ENCODE results near the gene PDE4B.
A peak's percentile ranks its signal among the peaks of the same experiment; 100 is the strongest.

The PDE4B gene

GRCh38 chr1:66326867-66327266 is 534.2 kb downstream of the PDE4B start:
- no peak for DNase-seq

- DNase-seq, result no peak
These were observed 534.9 kb downstream of the PDE4B start for GRCh38 chr1:66327588-66327987.

GRCh38 chr1:66328896-66329295 is 536.2 kb downstream of the PDE4B start:
- no peak for DNase-seq

- DNase-seq, result no peak
These were observed 538.0 kb downstream of the PDE4B start for GRCh38 chr1:66330722-66331141.

- peak; percentile 57 to 66 for DNase-seq
These were observed 539.2 kb downstream of the PDE4B start for GRCh38 chr1:66331658-66332547.

DNA sequence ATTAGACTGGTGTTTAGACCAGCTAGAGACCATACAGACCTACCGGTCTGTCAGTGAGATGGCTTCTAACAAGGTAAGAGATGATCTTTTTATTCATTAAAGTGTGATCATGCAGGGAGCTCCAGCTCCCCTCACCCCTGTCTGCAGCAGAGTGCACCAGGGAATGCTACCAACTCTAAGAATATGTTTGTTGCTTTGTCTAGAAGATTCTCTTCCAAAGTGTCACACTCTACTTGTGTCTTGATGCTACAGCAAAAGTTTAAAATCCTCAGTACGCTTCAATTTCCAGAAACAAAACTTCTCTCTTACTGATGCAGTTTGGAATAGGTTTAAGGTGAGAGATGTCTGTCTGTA is 539.8 kb downstream of the PDE4B start:
- no peak for DNase-seq

- DNase-seq, result peak in 1 of 2 experiments; percentile 28
These were observed 540.9 kb downstream of the PDE4B start for GRCh38 chr1:66333466-66334199.

GRCh38 chr1:66334318-66334717 is 541.6 kb downstream of the PDE4B start:
- DNase-seq, result no peak

GRCh38 chr1:66335125-66335524 is 542.4 kb downstream of the PDE4B start:
- no peak for DNase-seq

DNA sequence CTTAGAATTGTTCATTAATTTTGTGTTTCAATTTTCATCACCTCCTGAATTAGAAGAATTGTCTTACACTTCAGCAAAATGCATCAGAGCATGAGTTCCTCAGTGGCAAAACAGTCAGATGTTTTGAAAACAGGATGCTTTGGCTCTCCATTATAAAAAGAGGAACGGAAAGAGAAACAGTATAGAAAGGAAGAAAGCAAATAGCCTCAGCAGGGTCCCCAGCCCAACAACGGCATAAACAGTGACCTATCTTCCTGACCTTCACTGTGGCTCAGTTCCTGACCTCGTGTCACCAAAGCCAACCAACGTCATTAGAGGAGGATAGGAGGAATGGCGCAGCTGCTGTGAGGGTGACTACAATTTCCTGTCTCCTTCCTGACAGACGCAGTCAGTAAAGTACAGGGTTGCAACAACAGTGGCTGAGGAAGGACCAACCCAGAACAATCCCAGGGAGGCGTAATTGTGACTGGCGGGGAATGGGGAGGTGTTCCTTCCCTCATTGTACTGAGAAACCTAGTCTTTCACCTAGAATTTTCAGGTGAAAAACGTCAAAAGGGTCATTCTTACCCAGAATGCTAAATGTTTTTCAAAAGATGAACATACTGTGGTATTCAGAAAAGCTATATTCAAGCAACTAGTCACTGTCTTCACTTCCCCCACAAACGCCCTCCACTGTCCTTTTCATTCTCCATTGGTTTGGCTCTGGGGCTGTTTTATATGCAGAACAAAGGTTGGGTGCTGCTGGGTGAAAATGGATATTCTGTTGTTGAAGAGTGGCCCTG is 543.4 kb downstream of the PDE4B start:
- DNase-seq, result peak; percentile 67 to 77

DNA sequence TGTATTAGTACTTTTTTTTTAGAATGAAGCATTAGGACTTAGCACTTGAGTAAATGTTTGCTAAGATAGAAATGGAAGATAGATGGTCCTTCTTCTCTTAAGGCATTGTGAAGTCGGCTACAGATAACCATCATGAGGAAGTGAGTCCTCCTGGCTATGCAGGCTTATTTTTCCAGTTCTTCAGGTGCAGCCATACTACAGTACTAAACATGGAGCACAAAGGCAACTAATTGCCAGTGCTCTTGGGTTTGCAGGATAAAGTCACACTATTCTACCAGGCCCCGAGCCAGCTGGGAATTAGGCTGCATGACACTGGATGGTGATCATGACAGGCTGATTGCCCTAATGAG is 543.9 kb downstream of the PDE4B start:
- no peak for DNase-seq

GRCh38 chr1:66337249-66337648 is 544.6 kb downstream of the PDE4B start:
- DNase-seq, result no peak

DNA sequence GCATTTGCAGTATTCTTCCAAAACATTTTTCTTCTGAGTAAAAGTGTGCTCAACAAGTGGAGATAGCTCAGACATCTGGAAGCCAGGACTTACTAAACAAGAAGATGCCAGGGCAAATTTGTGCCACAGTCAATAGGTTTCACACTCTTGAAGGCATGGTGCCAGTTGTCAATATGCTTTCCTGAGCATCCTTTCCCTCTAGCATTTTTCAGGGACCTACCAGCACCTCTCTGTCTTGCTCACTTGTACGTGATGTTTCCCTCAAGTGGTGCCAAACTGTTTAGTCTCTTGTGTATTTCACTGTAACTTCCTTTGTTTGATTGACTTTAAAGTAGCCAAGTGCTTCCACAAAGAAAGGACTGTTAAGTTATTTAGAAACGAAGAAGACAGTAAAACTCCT is 547.2 kb downstream of the PDE4B start:
- no peak for DNase-seq

DNA sequence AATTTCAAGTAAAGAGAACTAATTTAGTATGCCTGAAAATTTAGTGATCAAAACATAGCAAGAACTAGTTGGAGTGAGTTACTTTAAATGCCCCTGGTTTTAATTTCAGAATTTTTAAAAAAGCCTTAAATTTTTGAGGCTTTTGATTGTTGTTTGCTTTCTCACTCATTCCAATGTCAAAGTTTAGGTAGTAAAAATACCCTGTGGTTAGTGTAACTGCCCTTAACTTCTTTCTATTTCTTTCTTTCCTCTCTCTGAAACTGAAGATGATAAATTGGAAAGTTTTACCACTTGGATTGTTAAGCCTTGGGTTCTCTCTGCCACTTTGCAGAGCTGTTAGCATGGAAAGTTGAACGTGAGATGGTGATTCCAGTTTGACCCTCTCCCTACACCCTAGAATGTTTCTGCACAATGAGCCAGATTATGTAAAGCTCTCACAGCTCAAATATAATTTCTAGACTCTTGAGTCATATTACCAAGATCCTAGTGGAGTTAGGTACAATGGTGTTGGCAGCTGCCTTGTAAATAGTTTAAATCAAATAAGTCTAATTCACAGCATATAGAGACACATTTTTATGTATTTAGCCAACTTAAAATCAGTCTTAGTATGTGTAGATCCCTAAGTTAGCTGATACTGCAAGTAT is 548.9 kb downstream of the PDE4B start:
- DNase-seq, result no peak

GRCh38 chr1:66342707-66343106 is 550.0 kb downstream of the PDE4B start:
- DNase-seq, result no peak

GRCh38 chr1:66343569-66344325 is 551.1 kb downstream of the PDE4B start:
- no peak for DNase-seq

GRCh38 chr1:66346057-66346795 is 553.5 kb downstream of the PDE4B start:
- no peak for DNase-seq

GRCh38 chr1:66346873-66347272 is 554.2 kb downstream of the PDE4B start:
- DNase-seq, result no peak

DNA sequence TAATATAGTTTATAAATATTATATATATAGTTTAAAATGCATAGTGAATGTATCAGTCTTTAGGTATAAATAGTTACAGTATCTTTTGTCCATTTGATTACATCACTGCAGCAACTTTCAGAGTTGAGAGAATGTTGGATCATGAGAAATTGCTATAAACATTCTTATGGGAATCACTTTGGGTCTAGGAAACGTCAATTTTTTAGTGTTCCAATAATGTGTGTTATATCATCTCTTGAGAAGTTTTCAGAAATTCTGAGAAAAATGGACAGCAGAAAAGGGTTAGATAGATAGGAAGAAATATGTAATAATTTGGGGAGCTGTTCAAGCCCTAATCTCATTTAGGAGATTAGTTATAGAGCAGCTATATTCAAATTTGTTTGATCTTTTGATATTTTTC is 556.1 kb downstream of the PDE4B start:
- DNase-seq, result no peak

- DNase-seq, result no peak
These were observed 556.5 kb downstream of the PDE4B start for GRCh38 chr1:66349242-66349641.

GRCh38 chr1:66350001-66350547 is 557.4 kb downstream of the PDE4B start:
- peak in 1 of 2 experiments; percentile 65 for DNase-seq
